ENCODE results near the gene RANBP3. TPM values are rescaled to one million over a fixed set of nuclear protein-coding genes. Genes with fewer than 3 reads are reported as not detected.

RANBP3 gene
- total RNA-seq, 5 donors from 2014 or later (not counting 1 experiment from before 2014, with no cell fraction given): 90.2 to 101 (median 98.3) TPM

- H3K4me1 Mint-ChIP-seq: peaks cover 0 to 4% (median 2%) of the 10 kb centered on the region in 3 donors
- DNase-seq: no peak
- H3K27me3 Mint-ChIP-seq: no peaks in the 10 kb centered on the region
- ATAC-seq (replicated peaks in 1 of 4): no peak
- no peak overlapping the region for H3K27ac Mint-ChIP-seq
- Histone ChIP-seq H3K27me3 (replicated peaks in 1 of 2; ENCODE audit: control insufficient read depth in 2 of 2, extremely low read depth in 1 of 2, insufficient read depth in 2 of 2, low read length in 1 of 2) (peaks cover 0 to 2% of the 10 kb centered on the region in 2 experiments), H3K4me1 (ENCODE audit: control insufficient read depth in 1 of 2, extremely low read depth in 1 of 2, insufficient read depth in 2 of 2, low read length in 2 of 2) (no peaks in the 10 kb centered on the region), H3K9me3 (no peaks in the 10 kb centered on the region), H3K27ac (ENCODE audit: low read length) (no peak overlapping the region), H3K4me3 (ENCODE audit: control insufficient read depth in 1 of 2, extremely low read depth in 1 of 2, low read length in 1 of 2) (no peak overlapping the region), H3K36me3 (ENCODE audit: control insufficient read depth in 2 of 2, extremely low read depth in 1 of 2, insufficient read depth in 1 of 2, low read length in 1 of 2) (peaks cover 0 to 7% of the 10 kb centered on the region in 2 donors)
- H3K36me3 Mint-ChIP-seq: peaks cover 3% of the 10 kb centered on the region
- WGBS (ENCODE audit: insufficient coverage): 95% methylated on average over 19 of the region's 29 CpGs
- H3K9me3 Mint-ChIP-seq: no peaks in the 10 kb centered on the region
- ChIA-PET CTCF (no interaction called here), POLR2A (no interaction called here)
- no peak overlapping the region for H3K4me3 Mint-ChIP-seq
Measured at GRCh38 chr19:5994405-5995165, 16.6 kb upstream of the RANBP3 start.

DNA sequence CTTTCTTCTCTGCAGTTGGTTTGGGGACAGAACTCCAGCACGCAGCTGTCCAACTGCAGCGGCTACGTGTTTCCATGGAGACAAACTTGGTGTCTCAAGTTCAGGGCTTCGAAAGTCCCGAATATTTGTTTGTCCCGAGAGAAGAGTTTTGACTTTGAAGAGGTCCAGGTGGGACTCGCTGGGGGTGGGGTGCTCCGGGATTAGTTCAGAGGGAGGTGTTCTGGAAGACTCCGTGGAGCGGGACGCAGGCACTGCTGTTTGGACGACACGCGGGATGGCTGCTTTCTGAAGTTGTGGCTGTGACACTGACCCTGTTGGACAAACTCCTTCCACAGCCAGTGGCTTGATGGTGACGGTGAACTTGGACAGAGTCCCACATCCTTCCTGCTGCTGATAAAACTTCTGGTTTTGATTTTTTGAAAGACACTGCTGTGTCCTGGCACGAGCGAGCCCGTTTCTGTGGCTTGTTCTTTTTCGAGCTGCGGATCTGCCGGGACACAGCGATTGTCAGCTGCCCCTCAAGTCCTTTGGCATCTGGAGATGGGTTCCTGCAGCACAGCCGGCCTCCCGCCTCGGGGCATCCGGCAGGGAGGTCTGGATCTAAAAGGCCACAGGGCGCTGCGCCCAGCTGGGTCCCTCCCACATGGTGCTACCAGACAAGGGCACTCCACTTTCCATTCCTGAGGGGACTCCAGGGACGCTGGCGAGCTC lies 15.9 kb upstream of the RANBP3 start:
- ATAC-seq (replicated peaks in 1 of 4) (no peak), DNase-seq (no peak)
- POLR2A ChIA-PET: no interaction called here
- Mint-ChIP-seq H3K36me3 (no peaks in the 10 kb centered on the region), H3K4me3 (no peak overlapping the region), H3K9me3 (no peaks in the 10 kb centered on the region), H3K27me3 (no peaks in the 10 kb centered on the region), H3K4me1 (peaks cover 0 to 5% (median 2%) of the 10 kb centered on the region in 3 donors), H3K27ac (no peak overlapping the region)
- no peak overlapping the region for H3K27ac ChIP-seq (ENCODE audit: low read length)
- WGBS (ENCODE audit: insufficient coverage): 87% methylated on average over 28 of the region's 30 CpGs
- no peaks in the 10 kb centered on the region for H3K4me1 ChIP-seq (ENCODE audit: control insufficient read depth in 1 of 2, extremely low read depth in 1 of 2, insufficient read depth in 2 of 2, low read length in 2 of 2)
- H3K27me3 ChIP-seq (replicated peaks in 1 of 2; ENCODE audit: control insufficient read depth in 2 of 2, extremely low read depth in 1 of 2, insufficient read depth in 2 of 2, low read length in 1 of 2): peaks cover 0 to 2% of the 10 kb centered on the region in 2 experiments
- peaks cover 0 to 4% of the 10 kb centered on the region in 2 donors for H3K36me3 ChIP-seq (ENCODE audit: control insufficient read depth in 2 of 2, extremely low read depth in 1 of 2, insufficient read depth in 1 of 2, low read length in 1 of 2)
- no peaks in the 10 kb centered on the region for H3K9me3 ChIP-seq
- H3K4me3 ChIP-seq (ENCODE audit: control insufficient read depth in 1 of 2, extremely low read depth in 1 of 2, low read length in 1 of 2): no peak overlapping the region
- CTCF ChIA-PET: interaction anchor here in 1 of 2 donors (0.6 kb wide), 1 partner anchor 1366 kb away, joined by 3 read pairs; no protein-coding TSS in a partner anchor

DNA sequence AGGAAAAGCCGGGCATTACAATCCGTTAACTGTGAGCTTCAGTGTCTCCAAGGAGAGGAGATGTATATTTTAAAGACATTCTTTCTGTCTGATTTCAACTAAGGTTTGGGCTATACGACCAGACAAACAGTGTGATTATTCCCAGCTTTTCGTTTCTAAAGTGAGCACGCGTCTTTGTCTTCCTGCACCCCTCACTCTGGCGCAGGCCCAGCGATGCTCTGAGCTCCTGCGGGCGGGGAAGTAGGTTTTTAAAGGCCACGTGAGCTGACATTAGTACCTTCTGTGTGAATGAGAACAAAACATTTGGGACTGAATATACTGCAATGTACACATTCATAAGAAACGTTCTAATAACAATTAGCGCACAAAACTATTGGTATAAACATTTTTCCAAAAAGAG lies 15.3 kb upstream of the RANBP3 start:
- no peaks in the 10 kb centered on the region for H3K36me3 Mint-ChIP-seq
- H3K9me3 Mint-ChIP-seq: no peaks in the 10 kb centered on the region
- H3K36me3 ChIP-seq (ENCODE audit: control insufficient read depth in 2 of 2, extremely low read depth in 1 of 2, insufficient read depth in 1 of 2, low read length in 1 of 2): peaks cover 0 to 4% of the 10 kb centered on the region in 2 donors
- no peak for DNase-seq
- no peak overlapping the region for H3K27ac Mint-ChIP-seq
- no peak overlapping the region for H3K27ac ChIP-seq (ENCODE audit: low read length)
- ATAC-seq (replicated peaks in 1 of 4): no peak
- no peak overlapping the region for H3K4me3 Mint-ChIP-seq
- WGBS (ENCODE audit: insufficient coverage): 95% methylated on average over 8 of the region's 13 CpGs
- H3K27me3 Mint-ChIP-seq: no peaks in the 10 kb centered on the region
- H3K9me3 ChIP-seq: no peaks in the 10 kb centered on the region
- peaks cover 0 to 5% (median 2%) of the 10 kb centered on the region in 3 donors for H3K4me1 Mint-ChIP-seq
- CTCF ChIA-PET: interaction anchor here in 1 of 2 donors (0.6 kb wide), 1 partner anchor 1365 kb away, joined by 3 read pairs; no protein-coding TSS in a partner anchor
- H3K4me1 ChIP-seq (ENCODE audit: control insufficient read depth in 1 of 2, extremely low read depth in 1 of 2, insufficient read depth in 2 of 2, low read length in 2 of 2): no peaks in the 10 kb centered on the region
- peaks cover 0 to 7% of the 10 kb centered on the region in 2 experiments for H3K27me3 ChIP-seq (replicated peaks in 1 of 2; ENCODE audit: control insufficient read depth in 2 of 2, extremely low read depth in 1 of 2, insufficient read depth in 2 of 2, low read length in 1 of 2)
- POLR2A ChIA-PET: no interaction called here
- H3K4me3 ChIP-seq (ENCODE audit: control insufficient read depth in 1 of 2, extremely low read depth in 1 of 2, low read length in 1 of 2): no peak overlapping the region

DNA sequence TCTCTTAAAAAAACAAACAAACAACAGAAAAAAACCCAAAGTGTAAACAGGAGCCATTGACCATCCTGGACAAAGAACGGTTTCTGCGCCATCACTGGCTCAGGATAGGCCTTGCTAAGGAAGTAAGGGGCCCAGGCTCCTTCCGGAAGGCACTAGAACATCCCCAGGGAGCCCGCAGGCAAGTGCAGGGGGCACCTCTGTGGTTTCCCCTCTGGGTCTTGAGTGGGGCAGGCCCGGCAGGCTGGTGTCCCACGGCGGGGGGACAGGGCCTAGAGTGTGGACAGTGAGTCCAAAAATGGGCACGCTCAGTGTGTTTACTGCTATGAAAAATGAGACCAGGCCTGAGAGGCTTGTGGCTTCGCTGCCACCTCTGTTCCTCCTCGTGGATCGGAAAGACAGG lies 14.8 kb upstream of the RANBP3 start:
- Histone ChIP-seq H3K27me3 (replicated peaks in 1 of 2; ENCODE audit: control insufficient read depth in 2 of 2, extremely low read depth in 1 of 2, insufficient read depth in 2 of 2, low read length in 1 of 2) (peaks cover 0 to 8% of the 10 kb centered on the region in 2 experiments), H3K27ac (ENCODE audit: low read length) (no peak overlapping the region), H3K36me3 (ENCODE audit: control insufficient read depth in 2 of 2, extremely low read depth in 1 of 2, insufficient read depth in 1 of 2, low read length in 1 of 2) (peaks cover 0 to 4% of the 10 kb centered on the region in 2 donors), H3K4me1 (ENCODE audit: control insufficient read depth in 1 of 2, extremely low read depth in 1 of 2, insufficient read depth in 2 of 2, low read length in 2 of 2) (peaks cover 0 to 3% of the 10 kb centered on the region in 2 experiments), H3K9me3 (no peaks in the 10 kb centered on the region), H3K4me3 (ENCODE audit: control insufficient read depth in 1 of 2, extremely low read depth in 1 of 2, low read length in 1 of 2) (no peak overlapping the region)
- POLR2A ChIA-PET: no interaction called here
- ATAC-seq (replicated peaks in 1 of 4) (no peak), DNase-seq (no peak)
- Mint-ChIP-seq H3K4me1 (peaks cover under 1 to 6% (median 3%) of the 10 kb centered on the region in 3 donors), H3K27ac (no peak overlapping the region), H3K36me3 (no peaks in the 10 kb centered on the region), H3K27me3 (no peaks in the 10 kb centered on the region), H3K9me3 (no peaks in the 10 kb centered on the region), H3K4me3 (no peak overlapping the region)
- CTCF ChIA-PET: interaction anchor here in 1 of 2 donors (0.6 kb wide), 1 partner anchor 213 kb away, joined by 4 read pairs; no protein-coding TSS in a partner anchor
- WGBS (ENCODE audit: insufficient coverage): 86% methylated on average over 10 of the region's 11 CpGs

DNA sequence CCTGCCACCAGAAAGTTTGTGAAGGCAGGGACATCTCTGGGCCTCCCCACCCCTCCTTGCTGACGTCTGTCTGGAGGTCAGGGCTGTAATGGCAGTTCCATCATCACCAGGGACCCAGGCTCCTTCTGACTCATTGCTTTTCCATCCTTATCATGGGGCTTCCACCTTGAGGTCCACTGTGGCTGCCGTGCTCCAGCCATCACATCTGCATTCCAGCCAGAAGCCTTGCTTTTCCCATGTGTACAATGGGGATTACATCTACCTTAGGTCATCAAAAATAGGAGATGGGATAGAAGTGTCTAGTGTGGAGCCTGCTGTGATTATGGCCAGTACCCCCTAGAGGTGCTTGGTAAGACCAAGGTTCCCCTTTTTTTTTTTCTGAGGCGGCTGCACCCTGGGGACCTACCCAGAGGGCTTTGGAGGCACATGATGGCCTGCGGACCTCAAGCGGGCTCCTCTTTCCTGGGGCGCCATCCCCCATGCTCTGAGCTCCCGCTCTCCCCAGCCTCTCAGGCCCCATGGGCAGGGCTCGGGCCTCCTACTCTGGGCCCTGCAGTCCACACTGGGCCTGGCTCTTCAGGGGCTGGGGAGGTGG lies 13.4 kb upstream of the RANBP3 start:
- Mint-ChIP-seq H3K4me1 (peaks cover 8 to 16% (median 11%) of the 10 kb centered on the region in 3 donors), H3K4me3 (no peak overlapping the region), H3K27me3 (no peaks in the 10 kb centered on the region), H3K27ac (no peak overlapping the region), H3K36me3 (no peaks in the 10 kb centered on the region), H3K9me3 (no peaks in the 10 kb centered on the region)
- ChIA-PET POLR2A (interaction anchor here in 1 of 2 donors (0.7 kb wide), 1 partner anchor 279 kb away, joined by 3 read pairs; no protein-coding TSS in a partner anchor), CTCF (no interaction called here)
- Histone ChIP-seq H3K36me3 (ENCODE audit: control insufficient read depth in 2 of 2, extremely low read depth in 1 of 2, insufficient read depth in 1 of 2, low read length in 1 of 2) (peaks cover 0 to 4% of the 10 kb centered on the region in 2 donors), H3K27ac (ENCODE audit: low read length) (no peak overlapping the region), H3K4me1 (ENCODE audit: control insufficient read depth in 1 of 2, extremely low read depth in 1 of 2, insufficient read depth in 2 of 2, low read length in 2 of 2) (peaks cover 0 to 7% of the 10 kb centered on the region in 2 experiments), H3K4me3 (ENCODE audit: control insufficient read depth in 1 of 2, extremely low read depth in 1 of 2, low read length in 1 of 2) (no peak overlapping the region), H3K27me3 (replicated peaks in 1 of 2; ENCODE audit: control insufficient read depth in 2 of 2, extremely low read depth in 1 of 2, insufficient read depth in 2 of 2, low read length in 1 of 2) (peaks cover 0 to 8% of the 10 kb centered on the region in 2 experiments), H3K9me3 (no peaks in the 10 kb centered on the region)
- no peak for ATAC-seq (replicated peaks in 1 of 4)
- WGBS (ENCODE audit: insufficient coverage): 95% methylated on average over 4 of the region's 8 CpGs
- DNase-seq: no peak

- Mint-ChIP-seq H3K9me3 (no peaks in the 10 kb centered on the region), H3K4me1 (peaks cover 8 to 16% (median 11%) of the 10 kb centered on the region in 3 donors), H3K36me3 (no peaks in the 10 kb centered on the region), H3K27me3 (no peaks in the 10 kb centered on the region), H3K27ac (no peak overlapping the region), H3K4me3 (peak overlapping the region in 1 of 3 donors; percentile 34)
- Histone ChIP-seq H3K27me3 (replicated peaks in 1 of 2; ENCODE audit: control insufficient read depth in 2 of 2, extremely low read depth in 1 of 2, insufficient read depth in 2 of 2, low read length in 1 of 2) (peaks cover 0 to 8% of the 10 kb centered on the region in 2 experiments), H3K9me3 (no peaks in the 10 kb centered on the region), H3K36me3 (ENCODE audit: control insufficient read depth in 2 of 2, extremely low read depth in 1 of 2, insufficient read depth in 1 of 2, low read length in 1 of 2) (peaks cover 0 to 4% of the 10 kb centered on the region in 2 donors), H3K4me1 (ENCODE audit: control insufficient read depth in 1 of 2, extremely low read depth in 1 of 2, insufficient read depth in 2 of 2, low read length in 2 of 2) (peaks cover 0 to 7% of the 10 kb centered on the region in 2 experiments), H3K4me3 (ENCODE audit: control insufficient read depth in 1 of 2, extremely low read depth in 1 of 2, low read length in 1 of 2) (no peak overlapping the region), H3K27ac (ENCODE audit: low read length) (no peak overlapping the region)
- CTCF ChIA-PET: interaction anchor here in 1 of 2 donors (0.7 kb wide), 1 partner anchor 11 kb away, joined by 7 read pairs; no protein-coding TSS in a partner anchor
- DNase-seq: no peak
- ATAC-seq (replicated peaks in 1 of 4): peak in 1 of 4 experiments; percentile 34
- 56% methylated on average over 9 of the region's 17 CpGs for WGBS (ENCODE audit: insufficient coverage)
- POLR2A ChIA-PET: no interaction called here
Measured at GRCh38 chr19:5990289-5990797, 12.4 kb upstream of the RANBP3 start.

All from T-cell (primary cell).